HCT116 (cell line): ENCODE results near the gene NXN.

Source experiments
- CTCF ChIP-seq, 3 experiments: fragments of 200-600 bp in 1 of 3; sonication (generic) in 1 of 3; IDR thresholded peaks in 2 of 3; conservative IDR thresholded peaks in 1 of 3; 2 replicates each; pipeline ENCODE4 v1.5.1; 2012 to 2017; ENCODE audit warnings: low read depth in 2 of 3, low read length in 2 of 3, antibody characterized with exemption in 1 of 3, borderline replicate concordance in 1 of 3, control low read depth in 1 of 3, mild to moderate bottlenecking in 1 of 3, mixed read lengths in 1 of 3, mixed run types in 1 of 3, moderate library complexity in 1 of 3; ENCODE audit not compliant: insufficient read depth in 1 of 3
- EZH2 ChIP-seq: fragments of 200-600 bp; sonication (generic); IDR thresholded peaks from 2 replicates; pipeline ENCODE4 v1.6.1; 2017; ENCODE audit warnings: antibody characterized with exemption, mixed run types
- JUND ChIP-seq: IDR thresholded peaks from 2 replicates; pipeline ENCODE4 v1.6.1; 2012
- ZFX ChIP-seq: fragments of 450-650 bp; IDR thresholded peaks from 2 replicates; pipeline ENCODE4 v1.6.1; 2017

- TF ChIP-seq EZH2 = no peak
- TF ChIP-seq CTCF (IDR thresholded peaks at IDR 0.05 in 2 of 3, conservative IDR thresholded peaks at IDR 0.05 in 1 of 3; ENCODE audit: borderline replicate concordance in 1 of 3, insufficient read depth in 1 of 3, low read depth in 2 of 3, low read length in 2 of 3) = no peak
- no peak; the same call in 1 of the 2 replicates for TF ChIP-seq JUND
- TF ChIP-seq ZFX = no peak
These were observed 6.5 kb downstream of the NXN start for GRCh38 chr17:973053-973452.
